SJSA1 (cell line): ENCODE results near the gene PRIM2. TPM values are rescaled to one million over a fixed set of nuclear protein-coding genes. Genes with fewer than 3 reads are reported as not detected.
"Not testable (repeated sequence)": the region's sequence is repeated elsewhere in the genome, so short reads cannot be mapped to it uniquely, and the experiment has no call there.

Experiments used
- DNase-seq, 2 experiments: peaks; one replicate each; pipeline ENCODE4 v3.0.0-alpha.2; 2015 to 2020; ENCODE audit warnings: low spot score in 2 of 2, low read depth in 1 of 2
- H3K27ac ChIP-seq: fragments of 250-450 bp; sonication (Bioruptor Pico); 2 replicates; pipeline ENCODE4 v1.5.1; 2020; ENCODE audit warnings: mild to moderate bottlenecking, moderate library complexity
- H3K27me3 ChIP-seq: fragments of 250-450 bp; sonication (Bioruptor Pico); replicated peaks from 2 replicates; pipeline ENCODE4 v1.5.1; 2020; ENCODE audit warnings: mild to moderate bottlenecking, moderate library complexity
- H3K36me3 ChIP-seq: fragments of 250-450 bp; sonication (Bioruptor Pico); 2 replicates; pipeline ENCODE4 v1.5.1; 2020; ENCODE audit warnings: mild to moderate bottlenecking
- H3K4me1 ChIP-seq: fragments of 250-450 bp; sonication (Bioruptor Pico); replicated peaks from 2 replicates; pipeline ENCODE4 v1.6.1; 2021; ENCODE audit warnings: mild to moderate bottlenecking
- H3K4me3 ChIP-seq: fragments of 250-450 bp; sonication (Bioruptor Pico); 2 replicates; pipeline ENCODE4 v1.5.1; 2020; ENCODE audit warnings: mild to moderate bottlenecking
- H3K9me3 ChIP-seq: fragments of 250-450 bp; sonication (Bioruptor Pico); replicated peaks from 2 replicates; pipeline ENCODE4 v1.5.1; 2020; ENCODE audit warnings: mild to moderate bottlenecking
- total RNA-seq: library from RNA; depleted of rRNA; stranded (reverse); fragments of >200 nt; shearing (Covaris generic); gene quantifications from 2 replicates; pipeline ENCODE4 v1.2.3, GENCODE V29; 2014; rRNA removed

Gene PRIM2
- total RNA-seq, 1 experiment from 2014 or later, result 58.0 TPM

DNA sequence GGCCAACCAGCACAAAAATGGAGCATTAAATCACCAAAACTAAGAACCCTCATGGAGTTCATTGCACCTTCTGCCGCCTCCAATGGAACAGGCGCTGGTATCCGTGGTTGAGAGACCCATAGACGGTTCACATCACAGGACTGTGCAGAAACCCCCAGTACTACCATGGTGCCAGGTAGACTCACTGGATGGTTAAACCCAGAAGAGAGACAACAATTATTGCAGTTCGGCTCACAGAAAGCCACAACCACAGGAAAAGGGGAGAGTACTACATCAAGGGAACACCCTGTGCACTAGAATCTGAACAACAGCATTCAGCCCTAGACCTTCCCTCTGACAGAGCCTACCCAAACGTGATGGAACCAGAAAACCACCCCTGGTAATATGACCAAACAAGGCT lies 301.5 kb downstream of the PRIM2 start:
- not testable (repeated sequence) for H3K36me3 ChIP-seq, DNase-seq, H3K27me3 ChIP-seq, H3K9me3 ChIP-seq, H3K27ac ChIP-seq, H3K4me3 ChIP-seq, H3K4me1 ChIP-seq

DNA sequence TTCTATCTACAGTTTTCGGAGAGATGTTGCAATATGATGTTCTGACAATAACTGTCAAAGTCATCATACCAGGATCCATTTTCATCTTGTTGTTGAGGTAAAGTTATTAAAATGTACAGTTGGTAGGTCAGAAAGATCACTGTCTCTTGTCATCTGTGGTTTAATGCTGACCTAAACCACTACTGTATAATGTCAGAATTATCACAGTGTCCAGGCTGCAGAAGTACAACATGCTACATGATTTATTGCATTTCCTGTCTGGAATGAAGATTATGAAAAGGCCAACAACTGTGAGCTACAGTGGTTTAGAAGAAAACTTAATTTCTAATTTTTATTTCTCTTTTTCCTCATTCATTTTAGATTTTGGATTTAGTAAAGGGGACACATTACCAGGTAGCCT lies 314.3 kb downstream of the PRIM2 start:
- not testable (repeated sequence) for H3K36me3 ChIP-seq, H3K4me3 ChIP-seq, H3K4me1 ChIP-seq, H3K9me3 ChIP-seq, H3K27me3 ChIP-seq, DNase-seq, H3K27ac ChIP-seq

DNA sequence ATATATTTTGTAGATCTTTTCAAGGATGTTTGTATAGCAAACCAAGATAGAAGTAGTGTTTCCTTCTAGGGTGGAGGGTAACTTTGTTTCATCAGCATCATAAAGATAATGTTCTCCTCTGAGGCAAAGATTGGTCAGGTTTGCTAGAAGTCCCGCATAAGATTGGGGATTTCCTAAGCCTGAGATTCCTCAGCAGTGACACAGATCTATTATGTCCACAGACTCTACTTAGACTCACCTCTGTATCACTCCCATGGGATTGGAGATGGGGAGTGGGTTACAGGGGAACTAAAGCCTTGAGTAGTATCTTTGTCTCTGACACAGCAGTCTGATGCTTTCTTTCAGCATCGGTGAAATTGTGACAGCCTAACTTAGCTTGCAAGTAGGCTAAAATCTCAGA lies 341.1 kb downstream of the PRIM2 start:
- H3K9me3 ChIP-seq, H3K36me3 ChIP-seq, DNase-seq, H3K4me3 ChIP-seq, H3K27me3 ChIP-seq, H3K4me1 ChIP-seq, H3K27ac ChIP-seq: not testable (repeated sequence)

DNA sequence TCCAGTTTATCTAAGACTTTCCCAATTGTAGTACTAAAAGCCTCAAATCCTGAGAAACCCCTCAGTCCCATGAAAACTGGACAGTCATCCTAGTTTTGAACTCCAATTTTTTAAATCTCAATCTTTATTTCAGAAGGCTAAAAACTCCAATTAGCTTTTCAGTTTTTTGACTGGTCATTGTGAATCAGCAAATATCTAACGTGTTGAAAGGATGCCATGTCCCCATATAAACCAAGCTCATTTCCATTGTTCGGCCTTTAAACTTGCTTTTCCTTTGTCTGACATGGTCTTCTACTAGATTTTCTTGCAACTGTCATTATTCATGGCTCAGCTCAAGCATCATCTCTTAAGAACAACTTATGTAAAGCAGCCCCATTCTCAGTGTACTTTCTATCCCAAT lies 342.4 kb downstream of the PRIM2 start:
- H3K9me3 ChIP-seq, H3K4me3 ChIP-seq, H3K36me3 ChIP-seq, H3K27me3 ChIP-seq, H3K4me1 ChIP-seq, H3K27ac ChIP-seq, DNase-seq: not testable (repeated sequence)

DNA sequence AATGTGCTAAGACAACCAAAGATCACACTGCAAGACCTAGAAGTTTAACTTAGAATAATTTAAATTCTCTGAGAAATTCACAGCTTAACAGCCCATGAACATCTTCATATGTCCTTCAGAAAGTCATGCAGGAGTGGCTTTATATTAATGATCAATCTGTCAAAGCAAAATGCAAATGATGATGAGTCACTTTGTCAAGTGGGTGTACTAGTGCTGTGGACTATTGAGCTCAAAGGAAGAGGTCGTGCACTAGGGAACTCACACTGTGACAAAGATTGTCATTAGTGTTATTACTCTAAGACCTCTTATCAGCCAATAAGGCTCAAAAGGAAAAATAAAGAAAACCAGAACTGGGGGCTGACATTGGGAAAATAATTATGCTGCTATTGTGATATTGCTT lies 343.5 kb downstream of the PRIM2 start:
- H3K27me3 ChIP-seq, H3K36me3 ChIP-seq, H3K27ac ChIP-seq, H3K9me3 ChIP-seq, DNase-seq, H3K4me3 ChIP-seq, H3K4me1 ChIP-seq: not testable (repeated sequence)

DNA sequence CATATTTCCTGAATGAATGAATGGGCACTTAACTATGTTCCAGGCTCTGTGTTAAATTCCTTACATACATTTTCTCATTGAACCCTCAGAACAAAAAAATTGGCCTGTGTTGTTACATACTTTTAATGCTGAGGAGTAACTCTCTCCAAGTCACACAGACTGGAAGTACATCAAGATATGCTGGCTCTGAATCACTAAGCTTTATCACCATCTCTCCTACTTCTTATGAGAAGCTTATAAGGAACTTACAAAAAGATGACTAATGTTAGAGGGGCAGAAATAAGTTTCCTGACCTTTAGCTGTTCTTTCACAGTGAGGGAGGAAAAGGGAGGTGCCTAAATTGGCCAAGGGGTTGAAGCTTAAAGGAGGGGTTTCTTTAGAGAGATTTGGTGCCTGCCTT lies 350.7 kb downstream of the PRIM2 start:
- H3K27ac ChIP-seq, DNase-seq: not testable (repeated sequence)

DNA sequence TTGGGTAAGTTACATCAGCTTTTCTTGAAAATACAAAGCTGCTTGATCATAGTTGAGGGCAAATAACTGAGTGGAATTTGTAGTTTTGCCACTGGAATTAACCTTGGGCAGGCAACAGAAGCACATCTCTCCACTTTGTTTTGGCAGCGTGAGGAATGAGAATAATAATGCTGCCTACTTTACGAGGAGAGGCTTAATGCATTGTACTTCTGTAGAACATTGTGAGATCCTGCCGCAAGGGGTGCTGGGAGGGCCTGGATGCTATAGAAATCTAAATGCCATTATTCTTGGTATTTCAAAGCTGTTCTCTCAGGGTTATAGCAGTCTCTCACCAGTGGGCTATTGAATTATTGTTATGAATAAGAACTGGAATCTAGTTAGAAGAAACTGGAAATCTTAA lies 353.8 kb downstream of the PRIM2 start:
- not testable (repeated sequence) for H3K4me3 ChIP-seq, H3K36me3 ChIP-seq, H3K27me3 ChIP-seq, H3K9me3 ChIP-seq, H3K27ac ChIP-seq, DNase-seq, H3K4me1 ChIP-seq

More for the DNA sequence above, 350.7 kb downstream of the PRIM2 start:
- not testable (repeated sequence) for H3K27me3 ChIP-seq, H3K9me3 ChIP-seq, H3K4me1 ChIP-seq, H3K36me3 ChIP-seq, H3K4me3 ChIP-seq

DNA sequence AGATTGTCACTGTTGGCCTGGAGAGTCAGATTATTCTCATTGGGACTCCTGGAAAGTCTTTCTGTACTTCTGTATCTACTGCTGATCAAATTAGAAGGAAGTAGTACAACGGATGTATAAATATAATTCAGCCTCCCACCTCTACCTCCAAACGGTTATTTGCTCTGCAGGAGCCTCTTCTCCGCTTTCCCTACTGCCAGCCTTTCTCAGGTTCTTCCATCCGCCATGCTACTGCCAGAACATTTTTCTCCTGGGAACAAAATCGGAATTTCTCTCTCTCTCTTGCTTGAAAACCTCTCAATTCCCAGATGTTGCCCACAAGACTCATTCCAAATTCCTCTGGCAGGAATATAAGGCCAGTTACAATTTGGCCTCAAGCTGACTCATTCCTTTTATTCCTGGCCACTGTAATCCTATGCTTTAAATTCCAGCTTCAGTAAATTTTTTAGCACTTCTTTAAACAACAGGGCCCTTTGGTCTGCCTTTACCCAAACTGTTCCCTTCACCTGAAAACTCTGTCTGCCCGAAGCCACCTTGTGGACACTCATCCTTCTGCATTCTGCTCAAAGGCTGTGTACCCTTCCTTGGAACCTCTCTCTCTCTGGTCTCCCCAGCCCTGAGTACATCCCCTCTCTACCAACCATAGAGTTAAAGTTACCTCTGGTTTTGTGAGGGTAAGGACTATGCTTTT lies 354.7 kb downstream of the PRIM2 start:
- H3K27ac ChIP-seq, H3K9me3 ChIP-seq, H3K36me3 ChIP-seq, H3K4me1 ChIP-seq, DNase-seq, H3K27me3 ChIP-seq, H3K4me3 ChIP-seq: not testable (repeated sequence)

DNA sequence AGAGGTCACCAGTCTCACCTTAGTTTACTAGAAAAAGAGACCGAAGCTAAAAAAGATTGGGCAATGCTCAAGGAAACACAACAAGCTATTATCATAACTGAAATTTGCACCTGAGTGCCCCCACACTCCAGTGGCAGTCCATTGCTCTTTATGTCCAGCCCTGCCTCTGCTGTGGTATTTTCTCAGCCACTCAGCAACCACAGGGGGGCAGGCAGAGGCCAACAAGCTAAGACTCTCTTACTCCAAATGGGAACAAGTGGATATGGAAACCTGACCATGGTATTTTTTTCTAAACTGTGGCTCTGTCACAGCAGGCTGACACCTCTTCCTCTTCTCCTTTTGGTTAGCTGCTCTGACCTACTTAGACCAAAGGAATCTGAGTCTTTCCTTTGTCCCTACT lies 355.9 kb downstream of the PRIM2 start:
- not testable (repeated sequence) for H3K9me3 ChIP-seq, H3K4me3 ChIP-seq, DNase-seq, H3K4me1 ChIP-seq, H3K27me3 ChIP-seq, H3K27ac ChIP-seq, H3K36me3 ChIP-seq

DNA sequence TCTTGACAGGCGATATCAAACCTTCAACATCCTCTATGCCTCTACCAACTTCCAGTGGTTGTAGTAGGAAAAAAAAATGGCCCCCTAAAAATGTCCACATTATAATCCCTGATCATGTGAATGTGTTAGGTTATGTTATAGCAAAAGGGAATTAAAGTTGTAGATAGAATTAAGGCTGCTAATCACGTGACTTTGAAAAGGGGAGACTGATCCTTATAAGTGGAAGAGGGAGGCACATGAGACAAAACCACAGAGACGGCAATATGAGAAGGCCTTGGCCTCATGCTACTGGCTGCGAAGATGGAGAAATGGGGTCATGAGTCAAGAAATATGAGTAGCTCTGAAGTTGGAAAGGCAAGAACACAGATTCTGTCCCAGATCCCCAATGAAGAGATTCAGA lies 358.0 kb downstream of the PRIM2 start:
- H3K4me3 ChIP-seq, H3K27me3 ChIP-seq, H3K9me3 ChIP-seq: not testable (repeated sequence)

DNA sequence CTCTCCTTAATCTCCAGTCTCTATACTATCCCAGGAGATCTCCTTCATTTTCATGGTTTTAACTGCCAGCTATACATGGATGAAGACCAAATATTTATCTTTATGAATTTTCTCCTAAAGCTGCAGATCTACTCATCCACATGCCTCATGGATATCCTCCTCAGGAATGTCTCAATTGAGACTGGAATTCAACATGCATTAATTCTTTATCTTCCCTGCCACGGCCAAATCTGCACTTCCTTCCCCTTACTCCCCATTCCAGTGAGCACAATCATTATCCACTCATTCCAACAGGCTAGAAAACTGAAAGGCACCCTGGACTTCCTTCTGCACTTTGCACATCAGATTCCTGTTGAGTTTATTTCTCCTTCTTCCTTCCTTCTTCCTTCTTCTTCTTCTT lies 379.0 kb downstream of the PRIM2 start:
- H3K9me3 ChIP-seq, H3K27ac ChIP-seq, H3K27me3 ChIP-seq, H3K4me3 ChIP-seq, H3K36me3 ChIP-seq, H3K4me1 ChIP-seq, DNase-seq: not testable (repeated sequence)

More for the DNA sequence above, 358.0 kb downstream of the PRIM2 start:
- H3K27ac ChIP-seq, H3K36me3 ChIP-seq, DNase-seq, H3K4me1 ChIP-seq: not testable (repeated sequence)

Other genes starting within 250 kb of the PRIM2 start
- 41.9 and 58.3 TPM in 2 replicates for gene ZNF451, start 227.4 kb upstream of the PRIM2 start, total RNA-seq
- 22.7 and 32.8 TPM in 2 replicates for gene BAG2, start 145.3 kb upstream of the PRIM2 start, total RNA-seq
- 77.8 and 94.3 TPM in 2 replicates for gene RAB23, start 95.3 kb upstream of the PRIM2 start, total RNA-seq